A673 (cell line): Measurements from ENCODE around the gene RASL10B. TPM values are rescaled to one million over a fixed set of nuclear protein-coding genes. Genes with fewer than 3 reads are reported as not detected.

Experiments
- BruUV-seq: library from RNA; stranded (reverse); fragments of 400-500 nt; replicated peaks from 2 replicates; lab custom pipeline; 2021; lab: Mats Ljungman, UMichigan
- CTCF ChIA-PET: fragments of 300-600 bp; sonication (Branson Sonifier 250); formaldehyde crosslinking; loops from one replicate; lab custom pipeline; 2022; ENCODE audit warnings: antibody characterized with exemption; lab: Charles Lee
- POLR2A ChIA-PET: fragments of 300-600 bp; sonication (Branson Sonifier 250); formaldehyde crosslinking; loops from one replicate; lab custom pipeline; 2022; ENCODE audit warnings: antibody characterized with exemption; ENCODE audit not compliant: low non-redundant PET; lab: Charles Lee
- DNase-seq: peaks from one replicate; pipeline ENCODE4 v3.0.0-alpha.2; 2015; ENCODE audit warnings: low spot score
- H3K27ac ChIP-seq: fragments of 200-600 bp; sonication (generic); 2 replicates; pipeline ENCODE4 v1.5.1; 2016; ENCODE audit warnings: mixed run types, low read depth, mild to moderate bottlenecking, mixed read lengths, antibody characterized with exemption, low read length; ENCODE audit not compliant: poor library complexity, severe bottlenecking
- H3K27me3 ChIP-seq: fragments of 200-600 bp; sonication (generic); replicated peaks from 2 replicates; pipeline ENCODE4 v1.6.1; 2017; ENCODE audit warnings: mixed run types, low read depth, mild to moderate bottlenecking, mixed read lengths, antibody characterized with exemption, low read length; ENCODE audit not compliant: insufficient read depth, poor library complexity
- H3K36me3 ChIP-seq: fragments of 200-600 bp; sonication (generic); 2 replicates; pipeline ENCODE4 v1.6.1; 2016; ENCODE audit warnings: mixed run types, mild to moderate bottlenecking, mixed read lengths, antibody characterized with exemption, low read length; ENCODE audit not compliant: insufficient read depth, poor library complexity, severe bottlenecking
- H3K4me1 ChIP-seq: fragments of 200-600 bp; sonication (generic); 2 replicates; pipeline ENCODE4 v1.6.1; 2017; ENCODE audit warnings: mixed run types, mild to moderate bottlenecking, mixed read lengths, antibody characterized with exemption, low read length; ENCODE audit not compliant: insufficient read depth, poor library complexity, severe bottlenecking
- H3K4me3 ChIP-seq: fragments of 200-600 bp; sonication (generic); 2 replicates; pipeline ENCODE4 v1.5.1; 2016; ENCODE audit warnings: low read depth, mixed run types, mild to moderate bottlenecking, mixed read lengths, low read length; ENCODE audit not compliant: poor library complexity, severe bottlenecking
- H3K9me3 ChIP-seq: fragments of 200-600 bp; sonication (generic); 2 replicates; pipeline ENCODE4 v1.6.1; 2016; ENCODE audit warnings: mixed run types, low read depth, mild to moderate bottlenecking, mixed read lengths, antibody characterized with exemption, low read length; ENCODE audit not compliant: poor library complexity, severe bottlenecking
- EZH2 ChIP-seq: fragments of 200-600 bp; sonication (generic); IDR thresholded peaks from 2 replicates; pipeline ENCODE4 v1.6.1; 2017; ENCODE audit warnings: borderline replicate concordance, low read depth, mild to moderate bottlenecking, mixed read lengths, antibody characterized with exemption, low read length; ENCODE audit not compliant: poor library complexity, severe bottlenecking
- intact Hi-C: fragments of 100-400 bp; cut with micrococcal nuclease; formaldehyde crosslinking; loops from one replicate; pipeline ENCODE4 v1.10.0; 2022; ENCODE audit not compliant: unreplicated experiment
- total RNA-seq: library from RNA; stranded (reverse); gene quantifications from 2 replicates; pipeline ENCODE4 v1.2.3, GENCODE V29; 2021
- TF ChIP-seq, protein P1 (sequence below): fragments of 300-800, 200-600 bp; sonication (generic); conservative IDR thresholded peaks from 2 replicates; pipeline ENCODE4 v1.5.1; 2017; ENCODE audit warnings: low read depth, mild to moderate bottlenecking, antibody characterized with exemption, low read length, moderate library complexity, mixed read lengths

Gene RASL10B
- total RNA-seq, 1 experiment from 2014 or later: 15.9 TPM

DNA sequence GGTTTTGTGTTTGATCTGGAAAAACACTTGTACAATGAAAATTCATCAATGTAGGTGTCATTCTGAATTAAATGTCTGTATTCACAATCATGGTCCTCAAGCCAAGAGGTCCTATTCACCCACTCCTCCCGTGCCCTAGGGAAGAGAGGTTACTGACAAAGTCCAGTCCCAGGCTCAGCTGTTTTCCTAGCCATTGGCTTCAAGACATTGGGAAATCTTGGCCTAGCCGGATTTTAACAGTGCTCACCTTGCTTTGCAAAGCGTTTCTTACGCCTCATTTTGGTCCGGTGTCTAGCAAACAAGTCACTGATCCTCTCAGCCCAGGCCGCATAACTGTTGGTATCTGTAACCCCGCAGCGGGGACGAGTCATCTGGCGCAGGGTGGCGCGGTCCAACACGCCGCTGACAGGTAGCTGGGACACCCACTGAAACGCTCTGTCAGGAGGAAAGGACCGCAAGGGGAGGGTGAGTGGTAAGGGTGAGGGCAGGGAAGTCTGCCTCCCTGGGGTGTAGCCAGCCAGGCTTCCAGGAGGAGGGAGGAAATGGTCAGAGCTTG is 47.3 kb downstream of the RASL10B start:
- H3K4me3 ChIP-seq: no peak overlapping the region
- DNase-seq: no peak
- TF ChIP-seq EZH2: no peak
- intact Hi-C loops: no loop called here
- H3K27ac ChIP-seq: no peak overlapping the region
- H3K4me1 ChIP-seq: no peaks in the 10 kb centered on the region
- H3K36me3 ChIP-seq: no peaks in the 10 kb centered on the region
- no peaks in the 10 kb centered on the region for H3K27me3 ChIP-seq
- no peaks in the 10 kb centered on the region for H3K9me3 ChIP-seq
- POLR2A ChIA-PET: no interaction called here
- BruUV-seq: no TSS peak
- CTCF ChIA-PET: no interaction called here

- ChIA-PET CTCF (interaction anchor here (0.7 kb wide), 1 partner anchor 17 kb away, joined by 4 read pairs; no protein-coding TSS in a partner anchor), POLR2A (no interaction called here)
- no TSS peak for BruUV-seq
- intact Hi-C loops: no loop called here
- Histone ChIP-seq H3K4me1 (no peaks in the 10 kb centered on the region), H3K27me3 (no peaks in the 10 kb centered on the region), H3K9me3 (no peaks in the 10 kb centered on the region), H3K27ac (no peak overlapping the region), H3K36me3 (no peaks in the 10 kb centered on the region), H3K4me3 (no peak overlapping the region)
- DNase-seq: no peak
- TF ChIP-seq EZH2: no peak
- TF ChIP-seq, protein P1, sequence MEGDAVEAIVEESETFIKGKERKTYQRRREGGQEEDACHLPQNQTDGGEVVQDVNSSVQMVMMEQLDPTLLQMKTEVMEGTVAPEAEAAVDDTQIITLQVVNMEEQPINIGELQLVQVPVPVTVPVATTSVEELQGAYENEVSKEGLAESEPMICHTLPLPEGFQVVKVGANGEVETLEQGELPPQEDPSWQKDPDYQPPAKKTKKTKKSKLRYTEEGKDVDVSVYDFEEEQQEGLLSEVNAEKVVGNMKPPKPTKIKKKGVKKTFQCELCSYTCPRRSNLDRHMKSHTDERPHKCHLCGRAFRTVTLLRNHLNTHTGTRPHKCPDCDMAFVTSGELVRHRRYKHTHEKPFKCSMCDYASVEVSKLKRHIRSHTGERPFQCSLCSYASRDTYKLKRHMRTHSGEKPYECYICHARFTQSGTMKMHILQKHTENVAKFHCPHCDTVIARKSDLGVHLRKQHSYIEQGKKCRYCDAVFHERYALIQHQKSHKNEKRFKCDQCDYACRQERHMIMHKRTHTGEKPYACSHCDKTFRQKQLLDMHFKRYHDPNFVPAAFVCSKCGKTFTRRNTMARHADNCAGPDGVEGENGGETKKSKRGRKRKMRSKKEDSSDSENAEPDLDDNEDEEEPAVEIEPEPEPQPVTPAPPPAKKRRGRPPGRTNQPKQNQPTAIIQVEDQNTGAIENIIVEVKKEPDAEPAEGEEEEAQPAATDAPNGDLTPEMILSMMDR: no peak
Measured at GRCh38 chr17:35780950-35781349, 49.5 kb downstream of the RASL10B start.

GRCh38 chr17:35784895-35785294 is 53.5 kb downstream of the RASL10B start:
- Histone ChIP-seq H3K4me1 (no peaks in the 10 kb centered on the region), H3K27me3 (no peaks in the 10 kb centered on the region), H3K36me3 (no peaks in the 10 kb centered on the region), H3K27ac (no peak overlapping the region), H3K9me3 (no peaks in the 10 kb centered on the region), H3K4me3 (no peak overlapping the region)
- intact Hi-C loops: no loop called here
- ChIA-PET POLR2A (no interaction called here), CTCF (no interaction called here)
- no TSS peak for BruUV-seq
- no peak for DNase-seq
- TF ChIP-seq EZH2: no peak
- TF ChIP-seq, protein P1: no peak

GRCh38 chr17:35786941-35787432 is 55.5 kb downstream of the RASL10B start:
- no TSS peak for BruUV-seq
- intact Hi-C loops: no loop called here
- Histone ChIP-seq H3K36me3 (no peaks in the 10 kb centered on the region), H3K4me3 (no peak overlapping the region), H3K4me1 (no peaks in the 10 kb centered on the region), H3K9me3 (no peaks in the 10 kb centered on the region), H3K27me3 (no peaks in the 10 kb centered on the region), H3K27ac (no peak overlapping the region)
- TF ChIP-seq EZH2: no peak
- TF ChIP-seq, protein P1: no peak
- no peak for DNase-seq
- POLR2A ChIA-PET: interaction anchor here (0.5 kb wide), 1 partner anchor 151 kb away, joined by 3 read pairs; no protein-coding TSS in a partner anchor
- CTCF ChIA-PET: no interaction called here
